ENCODE measurements around the gene TRIM41. TPM values are rescaled to one million over a fixed set of nuclear protein-coding genes. Genes with fewer than 3 reads are reported as not detected.

The TRIM41 gene
- total and polyA plus RNA-seq, 9 of the 15 experiments (the other 6 are each of a cell fraction or from before 2014, with no cell fraction given), result 1.8 to 47.6 (median 20.9) TPM

GRCh38 chr5:181248277-181248676 is 25.2 kb downstream of the TRIM41 start (continued):
- TF ChIP-seq ZNF507 (tag; conservative IDR thresholded peaks at IDR 0.05) (no peak), EGR1 (conservative IDR thresholded peaks at IDR 0.05) (no peak), FOXO4 (CRISPR knock-in tag; IDR thresholded peaks at IDR 0.05) (no peak)

- TF ChIP-seq NONO (IDR thresholded peaks at IDR 0.05; ENCODE audit: low read depth in 2 of 2, low read length in 1 of 2) (no peak), ZNF134 (CRISPR knock-in tag; conservative IDR thresholded peaks at IDR 0.05) (no peak), CEBPZ (IDR thresholded peaks at IDR 0.05; ENCODE audit: borderline replicate concordance, low read depth, low read length) (no peak), ZBTB1 (CRISPR knock-in tag; IDR thresholded peaks at IDR 0.05; ENCODE audit: borderline replicate concordance, low read depth) (no peak), ZBED1 (IDR thresholded peaks at IDR 0.05) (no peak), SIN3B (IDR thresholded peaks at IDR 0.05; ENCODE audit: low read depth) (no peak), MCM3 (IDR thresholded peaks at IDR 0.05) (no peak), MECOM (CRISPR knock-in tag; IDR thresholded peaks at IDR 0.05) (no peak)
- H3K27me3 ChIP-seq (ENCODE audit: control insufficient read depth in 2 of 2, insufficient read depth in 2 of 2, low read length in 2 of 2), result no peaks in the 10 kb centered on the region
- H3K9ac ChIP-seq (ENCODE audit: insufficient read depth in 1 of 2, low read depth in 2 of 2, low read length in 2 of 2), result no peak overlapping the region
- 35% methylated on average over 1 of the region's 1 CpG for WGBS (ENCODE audit: insufficient coverage, low coverage, missing lambda C conversion rate)
- DNase-seq (ENCODE audit: extremely low read depth in 1 of 4, low spot score in 3 of 4) (no peak), FAIRE-seq (no peak), ATAC-seq (no peak)
- no peak overlapping the region for H2AFZ ChIP-seq (ENCODE audit: low read depth, low read length)
- intact Hi-C loops (cut with micrococcal nuclease), result no loop called here
- in situ Hi-C loops (cut with MboI), result no loop called here
- peaks cover 65% of the 10 kb centered on the region for H3K36me3 ChIP-seq (ENCODE audit: control insufficient read depth, insufficient read depth, low read length)
- BruUV-seq (replicated peaks), result no TSS peak
- CTCF ChIA-PET (ENCODE audit: low intra/inter-chr PET ratio), result no interaction called here
- POLR2A ChIA-PET, result interaction anchor here (0.7 to 13.0 kb wide), 6 partner anchors 10 to 71 kb away, joined by 3 to 185 read pairs (median 3); partner anchors contain the start of gene RACK1
- H3K4me2 ChIP-seq (ENCODE audit: insufficient read depth, low read length), result no peak overlapping the region
- H3K79me2 ChIP-seq (ENCODE audit: control insufficient read depth, insufficient read depth, low read length), result peaks cover 95% of the 10 kb centered on the region
- no peak overlapping the region for H3K27ac ChIP-seq (ENCODE audit: extremely low read depth, low read depth, low read length)
- H4K20me1 ChIP-seq (replicated peaks; ENCODE audit: control insufficient read depth, insufficient read depth, low read length), result peaks cover 50% of the 10 kb centered on the region
- H3K4me1 ChIP-seq (replicated peaks in 1 of 2; ENCODE audit: control insufficient read depth in 2 of 2, insufficient read depth in 2 of 2, low read length in 2 of 2), result peaks cover 6 to 35% of the 10 kb centered on the region in 2 experiments; a peak in 4 of 5 replicates
- H3K9me1 ChIP-seq (ENCODE audit: control insufficient read depth, insufficient read depth, low read length), result no peaks in the 10 kb centered on the region
- no peak overlapping the region for H3K4me3 ChIP-seq
- H3K9me3 ChIP-seq (replicated peaks; ENCODE audit: control insufficient read depth, insufficient read depth, low read depth, low read length), result no peaks in the 10 kb centered on the region
These were observed 32.2 kb downstream of the TRIM41 start for GRCh38 chr5:181255276-181255675.

Measured in K562 (cell line).